Stimulated activated CD8-positive, alpha-beta memory T cell treated with anti-CD3 and anti-CD28 coated beads, Interleukin-7, amount 100 ng/mL, for 48 hours (primary cell): Measurements from ENCODE around the gene PCSK6.

Experiments used
- DNase-seq, 2 donors: peaks; one replicate each; pipeline ENCODE4 v3.0.0-alpha.2; 2020; ENCODE audit warnings: low read depth in 1 of 2; ENCODE audit errors: extremely low read depth in 1 of 2

PCSK6 gene

DNA sequence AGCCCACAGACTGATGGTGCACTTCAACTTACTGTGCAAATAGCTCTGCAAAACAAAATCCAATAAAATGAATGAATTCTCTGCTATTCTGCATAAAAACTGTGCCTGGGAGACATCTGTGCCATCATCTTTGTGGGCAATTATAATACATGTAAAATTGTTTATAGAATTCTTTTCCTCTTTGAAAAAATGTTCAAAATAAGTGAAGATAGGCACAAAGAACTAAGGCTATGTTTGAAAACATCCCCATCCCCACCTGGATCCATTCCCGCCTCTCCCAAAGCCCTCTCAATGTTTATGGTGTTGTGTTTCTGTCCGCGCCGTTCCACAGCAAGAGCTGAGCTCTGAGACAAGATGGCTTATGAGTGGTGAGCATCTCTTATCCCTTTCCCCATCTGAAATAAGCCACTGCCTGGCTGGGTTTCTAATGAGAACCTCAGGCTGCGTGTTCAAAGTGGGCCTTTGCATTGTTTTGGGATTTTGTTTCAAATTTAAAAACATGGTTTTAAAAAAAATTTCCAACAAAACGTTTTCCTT lies 172.1 kb downstream of the PCSK6 start:
- no peak for DNase-seq

DNA sequence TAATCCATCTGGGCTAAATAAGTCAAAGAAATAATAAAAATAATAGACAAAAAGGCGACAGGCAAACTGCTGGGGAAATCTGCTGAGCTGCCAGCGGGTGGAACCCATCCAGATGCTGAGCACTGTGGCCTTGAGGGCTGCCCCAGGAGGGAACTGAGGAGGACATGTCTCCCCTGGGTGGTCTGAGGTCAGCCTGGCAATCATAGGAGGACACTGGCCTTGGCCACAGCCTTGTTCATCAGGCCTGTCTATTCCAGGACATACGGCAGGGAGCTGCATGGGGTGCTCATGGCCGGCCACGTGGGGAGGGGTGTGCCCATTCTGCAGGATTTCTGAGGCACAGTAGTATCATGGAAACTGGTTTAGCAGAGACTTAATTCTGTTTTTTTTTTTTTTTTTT lies 173.0 kb downstream of the PCSK6 start:
- no peak for DNase-seq

DNA sequence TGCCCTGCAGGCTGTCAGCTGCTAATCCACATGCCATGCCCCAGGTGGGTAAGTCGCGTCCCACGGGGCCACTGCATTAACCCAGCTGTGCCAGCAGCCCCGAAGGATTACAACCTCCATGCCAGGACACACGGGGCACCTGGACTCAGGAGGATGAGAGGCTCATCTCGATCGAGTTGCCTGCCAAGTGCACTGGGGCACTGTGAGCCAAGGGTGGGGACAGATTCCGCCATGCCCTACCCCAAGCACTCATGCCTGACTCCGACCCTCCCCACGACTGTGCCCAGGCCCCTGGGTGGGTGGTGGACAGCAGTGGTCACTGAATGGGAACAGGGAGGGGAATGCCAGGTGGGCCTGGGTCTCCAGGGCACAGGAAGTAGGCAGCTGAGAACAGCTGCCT lies 173.8 kb downstream of the PCSK6 start:
- no peak for DNase-seq

DNA sequence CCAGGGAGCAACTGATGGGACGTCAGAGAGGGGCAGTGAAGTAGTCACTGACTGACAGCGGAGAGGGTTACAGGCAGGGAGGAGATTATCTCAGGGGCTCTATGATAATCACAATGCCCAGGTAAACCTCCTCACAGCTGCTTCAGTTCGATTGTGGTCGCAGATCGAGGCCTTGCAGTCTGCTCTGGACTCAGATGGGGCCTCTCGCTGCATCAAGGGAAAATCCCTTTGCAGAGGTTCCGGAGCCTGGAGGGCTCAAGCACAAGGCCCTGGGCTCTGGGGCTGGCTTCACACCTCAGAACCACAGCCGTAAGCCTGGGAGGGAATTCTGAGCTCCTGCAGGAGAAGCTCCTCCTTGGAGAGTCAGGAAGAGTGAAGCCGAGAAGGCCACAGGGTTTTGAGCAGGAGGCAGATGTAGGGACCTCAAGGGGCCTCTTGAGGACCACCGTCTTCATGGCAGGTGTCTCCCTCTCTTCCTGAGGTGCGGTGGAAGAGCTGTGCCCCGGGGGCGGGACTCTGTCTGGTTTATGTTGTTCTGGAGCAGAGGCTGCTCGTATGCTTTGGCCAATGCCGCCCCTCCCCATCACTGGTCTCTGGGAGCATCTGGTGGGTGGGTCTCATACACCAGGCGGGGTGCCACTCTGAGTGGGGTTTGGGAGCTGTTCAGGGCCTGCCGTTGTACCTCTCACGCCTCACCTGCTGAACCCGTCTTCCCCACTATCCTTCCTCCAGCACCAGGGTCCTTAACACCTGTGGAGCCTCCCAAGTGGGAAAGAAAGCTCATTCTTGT lies 175.0 kb downstream of the PCSK6 start:
- DNase-seq: no peak

DNA sequence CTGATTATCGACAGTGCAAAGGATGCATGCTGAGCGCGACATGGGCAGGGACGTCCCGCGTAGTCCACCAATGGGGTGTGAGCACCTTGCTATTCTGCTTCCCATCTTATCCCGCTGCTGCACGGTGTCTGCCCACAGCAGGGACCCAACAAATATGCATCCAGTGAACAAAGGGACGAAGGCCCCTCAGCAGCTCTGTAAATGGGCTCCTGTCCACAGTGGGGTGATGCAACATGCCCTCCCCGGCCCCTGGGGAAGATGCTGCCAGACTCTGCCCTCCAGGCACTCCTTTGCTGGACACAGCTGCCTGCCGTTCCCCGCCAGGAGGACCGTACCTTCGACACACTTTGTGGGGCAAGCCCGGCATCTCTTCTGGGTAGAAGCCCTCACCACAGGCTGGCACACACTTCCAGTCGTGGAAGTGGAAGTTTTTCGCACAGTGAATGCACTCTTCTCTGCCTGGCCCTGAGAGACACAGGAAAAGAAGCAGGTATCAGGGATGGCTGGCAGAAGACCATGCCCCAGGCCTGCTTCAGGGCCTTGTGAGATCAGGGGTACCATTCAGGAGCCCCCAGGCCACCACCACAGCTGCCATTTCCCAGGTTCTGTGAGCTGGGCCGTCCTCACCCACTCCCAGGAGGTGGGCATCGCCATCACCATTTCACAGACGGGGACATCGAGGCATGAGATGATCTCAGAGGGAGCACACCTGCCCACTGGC lies 176.3 kb downstream of the PCSK6 start:
- DNase-seq: no peak

DNA sequence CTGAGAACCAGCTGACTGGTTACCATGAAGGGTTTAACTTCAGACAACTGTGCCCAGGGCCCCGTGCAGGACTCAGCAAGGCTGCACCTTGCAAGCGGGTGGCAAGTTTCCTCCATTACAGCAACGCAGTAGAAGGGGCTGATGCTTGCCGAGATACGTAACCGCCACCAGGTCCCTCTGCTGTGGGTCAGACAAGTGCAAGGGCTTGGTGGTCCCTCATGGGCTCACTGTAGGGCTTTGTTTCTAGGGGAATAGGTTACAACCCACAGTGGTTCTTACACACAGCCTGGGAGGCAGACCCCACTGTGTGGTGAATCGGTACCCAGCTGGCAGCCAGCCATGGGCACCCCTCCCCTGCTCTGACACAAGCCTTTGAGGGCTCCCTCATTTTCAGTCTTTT lies 179.0 kb downstream of the PCSK6 start:
- DNase-seq: no peak

DNA sequence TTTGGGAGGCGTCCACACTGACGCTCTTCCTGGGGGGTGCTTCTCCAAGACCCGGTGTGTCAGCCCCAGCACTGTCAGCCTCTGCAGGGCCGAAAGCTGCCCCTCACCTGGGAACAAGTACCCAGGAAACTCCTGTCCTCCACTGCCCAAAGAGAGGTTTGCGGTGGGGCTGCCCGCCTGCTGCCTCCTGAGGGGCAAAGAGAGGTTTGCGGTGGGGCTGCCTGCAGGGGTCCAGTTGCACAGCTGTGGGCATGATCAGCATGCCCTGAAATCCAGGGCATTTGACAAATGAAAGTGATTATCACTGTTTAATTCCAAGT lies 179.4 kb downstream of the PCSK6 start:
- no peak for DNase-seq

DNA sequence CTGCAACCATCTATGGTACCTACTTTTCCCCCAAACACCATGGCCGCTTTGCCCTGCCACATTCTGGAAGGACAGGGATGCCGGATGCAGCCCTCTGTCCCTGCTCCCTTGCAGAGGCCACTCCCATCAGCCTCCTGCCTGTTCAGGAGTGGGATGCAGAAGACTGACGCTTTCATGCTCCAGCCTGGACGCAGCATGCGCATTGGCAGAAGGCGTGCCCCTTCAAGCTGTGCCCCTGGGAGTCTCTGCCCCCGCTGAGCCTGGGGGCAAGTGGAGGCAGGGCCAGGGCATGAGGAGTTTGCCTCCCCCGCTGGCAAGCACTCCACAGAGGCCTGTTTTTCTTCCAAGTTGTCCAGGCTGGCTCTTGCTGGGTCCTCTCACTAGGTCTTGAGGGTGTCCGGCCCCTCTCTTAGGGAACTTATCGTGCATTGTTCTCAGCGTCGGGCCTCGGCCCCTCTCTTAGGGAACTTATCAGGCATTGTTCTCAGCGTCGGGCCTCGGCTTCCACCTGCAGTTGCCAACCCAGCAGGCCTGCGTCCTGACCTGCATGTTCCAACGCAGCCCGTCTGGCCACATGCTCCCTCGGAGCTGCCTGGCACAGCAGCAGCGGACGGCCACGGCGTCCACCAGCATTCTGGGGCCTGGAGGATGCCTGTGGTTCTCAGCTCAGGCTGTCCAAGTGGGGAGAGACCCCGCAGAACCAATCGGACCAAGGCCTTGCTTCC lies 179.9 kb downstream of the PCSK6 start:
- DNase-seq: no peak

DNA sequence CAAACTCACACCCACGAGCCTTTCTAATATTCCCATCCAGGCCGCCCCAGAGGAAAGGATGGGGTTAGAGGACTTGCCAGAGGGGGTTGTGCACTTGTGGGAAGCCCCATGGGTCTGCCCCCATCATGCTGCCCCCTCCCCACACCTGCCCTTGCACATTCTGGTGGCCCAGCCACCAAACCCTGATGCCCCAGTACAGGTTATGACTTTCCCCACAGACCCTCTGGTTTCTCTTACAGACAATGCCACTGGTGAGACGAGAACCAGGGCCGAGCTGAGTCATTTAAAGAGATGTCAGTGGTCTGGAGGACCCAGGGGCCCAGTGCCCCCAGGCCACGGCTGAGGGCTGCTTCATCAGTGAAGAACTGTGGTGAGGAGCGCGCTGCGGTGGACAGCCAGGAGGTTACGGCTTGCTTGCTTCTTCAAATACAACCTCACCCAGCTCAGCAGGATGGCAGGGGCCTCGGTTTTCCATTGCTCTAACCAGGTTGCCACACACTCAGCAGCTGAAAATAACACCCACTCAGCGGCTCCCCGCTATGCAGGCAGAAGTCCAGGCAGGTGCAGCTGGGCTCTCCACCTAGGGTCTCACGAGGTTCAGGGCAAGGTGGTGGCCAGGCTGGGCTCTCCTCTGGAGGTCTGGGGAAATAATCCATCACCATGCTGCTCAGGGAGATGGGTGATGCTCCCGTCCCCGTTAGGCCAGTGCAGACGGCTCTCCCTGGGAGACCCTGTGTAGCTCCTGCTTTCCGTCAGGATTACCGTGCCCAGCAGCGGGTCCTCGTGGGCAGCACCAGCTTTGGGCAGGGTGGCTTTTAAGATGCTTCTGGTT lies 180.7 kb downstream of the PCSK6 start:
- DNase-seq: no peak

DNA sequence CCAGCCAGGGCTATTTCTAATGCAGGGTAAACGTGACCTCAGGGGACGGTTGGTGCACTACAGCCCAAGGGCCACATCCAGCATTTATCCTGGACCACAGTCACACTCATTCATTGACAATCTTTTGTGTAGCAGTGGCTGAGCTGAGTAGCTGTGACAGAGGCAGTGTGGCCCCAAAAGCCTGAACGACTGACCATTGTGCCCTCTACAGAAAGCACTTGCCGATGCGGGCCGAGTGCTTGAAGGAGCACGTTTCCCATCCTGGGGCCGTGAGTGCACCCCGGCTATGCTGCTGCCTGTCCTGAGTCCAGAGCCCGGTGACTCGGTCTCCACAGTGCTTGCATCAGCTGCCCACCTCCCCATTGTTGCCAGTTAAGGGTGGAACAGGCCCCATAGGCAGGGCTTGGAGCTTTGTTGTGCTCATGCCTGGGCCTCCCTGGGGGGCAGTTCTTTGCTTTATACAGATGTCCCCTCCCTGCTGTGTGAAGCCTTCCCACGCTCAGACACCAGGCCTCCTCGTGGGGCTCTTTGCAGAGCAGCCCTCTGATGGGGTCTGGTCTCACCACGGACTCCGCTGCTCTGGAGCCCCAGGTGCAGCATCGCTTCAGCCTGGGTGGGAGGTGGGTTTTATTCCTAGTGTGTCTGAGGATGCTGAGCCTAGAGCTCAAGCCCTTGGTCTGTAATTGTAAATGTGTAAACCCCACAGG lies 181.5 kb downstream of the PCSK6 start:
- no peak for DNase-seq

DNA sequence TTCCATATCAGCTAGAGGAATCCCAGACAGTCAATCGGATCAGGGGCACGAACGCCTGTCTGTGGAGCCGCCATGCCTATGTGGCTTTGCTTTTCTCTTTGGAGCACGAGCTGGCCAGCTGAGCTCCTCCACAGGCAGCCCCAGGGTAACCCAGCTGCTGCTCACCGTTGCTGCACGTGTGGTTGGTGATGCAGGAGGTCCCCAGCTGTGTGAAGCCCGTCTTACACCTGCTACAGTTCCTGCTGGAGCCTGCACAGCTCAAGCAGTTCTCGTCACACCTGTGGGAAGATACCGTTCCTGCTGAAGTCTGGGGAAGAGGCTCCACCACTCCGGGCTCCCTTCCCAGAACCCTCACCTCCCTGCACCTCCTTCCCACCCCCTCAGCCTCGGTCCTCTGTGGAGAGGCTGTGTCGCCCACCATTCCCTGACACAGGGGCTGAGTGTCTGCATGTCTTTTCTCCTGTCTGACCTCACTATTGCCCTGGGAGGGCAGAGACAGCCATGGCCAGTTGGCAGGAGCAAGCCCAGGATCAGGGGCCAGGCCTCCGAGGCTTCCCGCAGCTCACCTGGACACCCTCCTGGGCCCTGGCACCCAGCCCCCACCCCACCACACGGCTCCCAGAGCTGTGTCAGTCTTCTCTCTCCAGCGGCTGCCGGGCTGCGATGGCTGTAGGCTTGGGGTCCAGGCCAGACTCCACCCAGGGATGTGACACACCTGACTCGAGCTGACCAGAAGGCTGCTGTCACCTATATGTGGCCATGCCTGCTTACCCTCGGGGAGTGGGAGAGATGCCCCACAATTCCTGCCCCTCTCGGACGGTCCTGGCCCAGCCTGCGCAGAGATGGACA lies 182.2 kb downstream of the PCSK6 start:
- DNase-seq: no peak

DNA sequence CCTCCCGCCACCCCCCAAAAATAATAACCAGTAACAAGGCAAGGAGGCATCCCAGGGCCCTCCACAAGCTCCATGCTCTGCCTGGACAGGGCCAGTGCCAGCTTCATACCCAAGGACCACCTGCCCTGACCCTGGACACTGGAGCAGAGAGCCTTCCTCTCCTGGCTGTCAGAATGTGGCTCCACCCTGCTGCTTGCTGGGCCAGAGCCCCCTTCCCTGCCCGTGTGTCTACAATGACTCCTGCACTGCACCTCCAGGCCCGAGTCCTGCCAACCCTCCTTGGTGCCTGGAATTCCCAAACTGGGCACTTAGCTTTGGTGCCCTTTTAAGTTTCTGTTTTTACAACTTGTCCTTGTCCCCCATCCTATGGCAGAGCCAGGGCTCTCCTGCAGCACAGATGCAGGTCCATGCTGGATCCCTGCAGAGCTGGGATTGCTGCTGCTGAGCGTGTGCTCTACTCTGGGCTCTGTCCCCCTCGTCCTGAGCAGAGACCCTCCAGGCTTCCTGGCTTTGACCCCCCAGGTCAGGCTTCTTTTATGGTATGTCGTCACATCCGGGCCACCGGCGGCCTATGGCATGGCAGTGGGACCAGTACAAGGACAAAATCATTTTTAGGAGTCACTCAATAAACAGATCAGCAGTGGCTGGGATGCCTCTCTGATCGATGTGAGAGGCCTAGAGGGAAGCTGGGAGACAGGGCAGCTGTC lies 183.0 kb downstream of the PCSK6 start:
- no peak for DNase-seq

DNA sequence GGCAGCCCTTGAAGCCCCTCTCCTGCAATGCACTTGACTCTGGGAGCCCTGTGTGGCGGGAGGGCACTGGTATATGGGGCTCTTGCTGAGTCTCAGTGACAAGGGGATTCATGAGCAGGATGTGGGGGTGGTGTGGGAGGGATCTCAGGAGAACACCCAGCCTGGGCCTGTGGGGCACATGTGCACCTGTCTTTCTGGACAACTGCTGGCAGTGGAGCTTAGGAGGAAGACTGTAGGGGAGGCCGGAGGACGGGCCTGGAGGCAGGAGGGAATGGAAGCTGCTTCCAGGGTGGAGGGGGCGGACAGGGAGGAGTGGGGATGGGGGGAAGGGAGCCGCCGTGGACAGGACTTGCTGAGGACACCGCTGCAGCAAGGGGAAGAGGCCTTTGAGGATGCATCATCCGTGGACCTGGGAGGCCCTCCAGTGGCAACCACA lies 183.7 kb downstream of the PCSK6 start:
- no peak for DNase-seq

DNA sequence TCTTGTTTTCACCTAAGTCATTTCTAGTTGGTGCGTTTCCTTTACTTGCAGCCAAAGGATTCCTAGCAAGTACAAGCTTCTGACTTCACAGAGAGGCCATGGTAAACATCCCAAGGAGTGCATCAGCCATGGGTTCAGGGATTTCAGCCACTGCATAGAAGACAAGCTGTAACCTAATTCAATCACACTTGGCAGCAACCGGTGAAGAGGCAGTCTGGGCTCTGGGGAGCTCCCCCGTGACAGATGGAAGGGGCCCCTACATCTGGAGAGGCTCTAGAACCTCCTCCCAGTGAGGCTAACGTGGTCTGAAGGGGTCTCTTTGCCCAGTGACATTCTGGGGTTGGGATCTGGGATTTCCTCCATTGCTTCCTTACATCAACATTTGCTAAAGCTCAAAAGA lies 186.1 kb downstream of the PCSK6 start:
- no peak for DNase-seq

DNA sequence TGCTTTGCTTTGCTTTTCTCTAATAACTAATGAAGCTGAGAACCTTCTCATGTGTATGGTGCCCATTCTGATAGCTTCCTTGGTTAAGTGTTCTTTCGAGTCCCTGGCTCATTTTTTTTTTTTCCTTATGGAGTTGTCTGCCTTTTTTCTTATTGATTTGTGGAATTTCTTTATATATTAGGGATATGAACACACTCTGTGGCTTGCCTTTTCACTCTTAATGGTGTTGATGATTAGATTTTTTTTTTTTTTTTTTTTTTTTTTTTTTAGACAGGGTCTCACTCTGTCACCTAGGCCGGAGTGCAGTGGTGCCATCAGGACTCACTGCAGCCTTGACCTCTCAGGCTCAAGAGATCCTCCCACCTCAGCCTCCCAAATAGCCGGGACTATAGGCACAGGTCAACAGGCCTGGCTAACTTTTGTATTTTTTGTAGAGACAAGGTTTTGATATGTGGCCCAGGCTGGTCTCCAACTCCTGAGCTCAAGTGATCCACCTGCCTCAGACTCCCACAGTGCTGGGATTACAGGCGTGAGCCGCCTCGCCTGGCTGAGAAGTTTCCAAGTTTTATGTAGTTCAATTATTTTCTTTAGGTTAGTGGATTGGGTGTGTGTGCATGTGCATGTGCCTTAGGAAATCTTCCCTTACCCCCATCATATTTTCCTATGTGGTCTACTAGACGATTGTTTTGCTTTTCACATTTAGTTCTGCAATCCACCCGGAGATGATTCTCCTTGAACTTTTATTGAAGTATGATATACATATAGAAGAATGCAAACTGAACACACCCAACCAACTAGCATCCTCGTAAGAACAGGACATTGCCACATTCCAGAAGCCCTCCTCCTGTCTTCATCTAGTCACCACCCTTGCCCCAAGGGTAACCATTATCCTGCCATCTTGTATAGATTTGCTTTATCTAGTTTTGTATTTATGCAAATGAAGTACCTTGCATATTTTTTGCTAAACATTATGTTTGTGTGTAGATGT lies 192.8 kb downstream of the PCSK6 start:
- no peak for DNase-seq

DNA sequence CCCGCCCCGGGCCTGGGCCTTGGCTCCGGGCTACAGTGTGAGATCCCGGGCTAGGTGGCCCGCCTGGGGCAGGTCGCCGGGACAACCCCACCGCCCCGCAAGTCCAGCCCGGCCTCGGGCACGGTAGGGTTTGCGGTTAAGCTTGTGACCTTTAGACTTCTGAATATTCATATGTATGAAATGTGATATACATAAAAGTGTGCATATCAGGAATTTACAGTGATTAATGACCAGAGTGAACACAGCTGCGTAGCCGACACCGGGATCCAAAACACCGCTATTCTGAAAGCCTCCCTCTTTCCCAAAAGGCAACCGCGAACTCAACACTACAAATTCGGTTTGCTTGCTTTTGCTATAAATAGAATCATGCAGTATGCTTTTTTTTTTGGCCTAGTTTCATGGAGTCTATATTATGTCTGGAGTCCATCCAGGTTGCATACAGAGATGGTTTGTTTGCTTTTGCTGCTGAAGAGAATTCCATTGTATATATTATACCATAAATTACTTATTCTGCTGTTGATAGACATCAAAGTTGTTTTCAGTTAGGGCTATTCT lies 193.8 kb downstream of the PCSK6 start:
- DNase-seq: no peak
